ENCODE data around the gene ITPR2.

- no peak for TF ChIP-seq CTCF (conservative IDR thresholded peaks at IDR 0.05)
- TF ChIP-seq EZH2 (IDR thresholded peaks at IDR 0.05; ENCODE audit: low read depth): no peak
These were observed 379.7 kb downstream of the ITPR2 start for GRCh38 chr12:26453246-26453645.

Measured in PC-9 (cell line).